A172 (cell line): Measurements from ENCODE around the gene ATP6V0E2. TPM values are rescaled to one million over a fixed set of nuclear protein-coding genes. Genes with fewer than 3 reads are reported as not detected.

Source experiments
- total RNA-seq: library from RNA; depleted of rRNA; stranded (reverse); fragments of >200 nt; shearing (Covaris generic); gene quantifications from 2 replicates; pipeline ENCODE4 v1.2.3, GENCODE V29; 2014; rRNA removed

Gene ATP6V0E2
- total RNA-seq, 1 experiment from 2014 or later: 89.3 TPM

Other genes with a start within 250 kb of the ATP6V0E2 start
- not detected in 2 replicates for gene ZNF467, start 100.4 kb upstream of the ATP6V0E2 start, total RNA-seq
- 3.7 and 5.1 TPM in 2 replicates for gene ZNF862, start 35.6 kb upstream of the ATP6V0E2 start, total RNA-seq